CD14-positive monocyte (primary cell): ENCODE results near the gene GPRIN1. TPM values are rescaled to one million over a fixed set of nuclear protein-coding genes. Genes with fewer than 3 reads are reported as not detected.

Experiments used
- DNase-seq, 3 donors: peaks; one replicate each; pipeline ENCODE4 v3.0.0-alpha.2; 2011 to 2022
- H2AFZ ChIP-seq: 2 replicates; pipeline ENCODE4 v1.6.0; 2012; ENCODE audit warnings: mild to moderate bottlenecking, low read depth, low read length, inconsistent platforms; ENCODE audit not compliant: insufficient read depth, poor library complexity, severe bottlenecking
- H3K27ac ChIP-seq, 2 donors: 1 replicate in 1 of 2; 2 replicates in 1 of 2; pipeline ENCODE4 v1.5.1; 2012 to 2013; ENCODE audit warnings: low read length in 2 of 2, control low read depth in 1 of 2, inconsistent platforms in 1 of 2, low read depth in 1 of 2, mild to moderate bottlenecking in 1 of 2
- H3K27me3 ChIP-seq, 2 donors: one replicate each; pipeline versions ENCODE4 v1.6.0 to v1.6.1; 2011 to 2013; ENCODE audit warnings: low read length in 2 of 2; ENCODE audit not compliant: control insufficient read depth in 2 of 2, insufficient read depth in 2 of 2
- H3K36me3 ChIP-seq, 2 donors: replicated peaks in 1 of 2; 1 replicate in 1 of 2; 2 replicates in 1 of 2; pipeline versions ENCODE4 v1.5.1 to v1.6.1; 2012 to 2013; ENCODE audit warnings: low read length in 2 of 2, control low read depth in 1 of 2, inconsistent platforms in 1 of 2, mild to moderate bottlenecking in 1 of 2; ENCODE audit not compliant: insufficient read depth in 2 of 2, control insufficient read depth in 1 of 2
- H3K4me1 ChIP-seq, 2 donors: 1 replicate in 1 of 2; 2 replicates in 1 of 2; pipeline versions ENCODE4 v1.5.1 to v1.6.1; 2012 to 2013; ENCODE audit warnings: low read length in 2 of 2, control low read depth in 1 of 2, inconsistent platforms in 1 of 2, mild to moderate bottlenecking in 1 of 2, moderate library complexity in 1 of 2; ENCODE audit not compliant: insufficient read depth in 2 of 2, control insufficient read depth in 1 of 2
- H3K4me2 ChIP-seq: replicated peaks from 2 replicates; pipeline ENCODE3; 2012; ENCODE audit warnings: low read length, moderate library complexity, mild to moderate bottlenecking; ENCODE audit not compliant: poor library complexity, severe bottlenecking; ENCODE audit errors: extremely low read depth
- H3K4me3 ChIP-seq, 3 experiments: fragments of 200-600 bp in 1 of 3; sonication (generic) in 1 of 3; replicated peaks in 1 of 3; 1 replicate in 2 of 3; 2 replicates in 1 of 3; pipeline ENCODE4 v1.5.1; 2011 to 2013; ENCODE audit warnings: low read length in 3 of 3, mild to moderate bottlenecking in 3 of 3, control low read depth in 2 of 3, low read depth in 2 of 3, inconsistent platforms in 1 of 3, moderate library complexity in 1 of 3
- H3K79me2 ChIP-seq: 2 replicates; pipeline ENCODE4 v1.6.0; 2012; ENCODE audit warnings: mild to moderate bottlenecking, control low read depth, inconsistent platforms, low read length, moderate library complexity; ENCODE audit not compliant: insufficient read depth
- H3K9ac ChIP-seq: 2 replicates; pipeline ENCODE4 v1.6.0; 2017; ENCODE audit warnings: low read length, mild to moderate bottlenecking; ENCODE audit not compliant: insufficient read depth, poor library complexity, severe bottlenecking
- H3K9me3 ChIP-seq, 2 donors: replicated peaks in 1 of 2; 1 replicate in 1 of 2; 2 replicates in 1 of 2; pipeline versions ENCODE4 v1.5.1 to v1.6.1; 2012 to 2013; ENCODE audit warnings: low read length in 2 of 2, control low read depth in 1 of 2; ENCODE audit not compliant: control insufficient read depth in 1 of 2, insufficient read depth in 1 of 2
- H4K20me1 ChIP-seq: 2 replicates; pipeline ENCODE4 v1.6.0; 2012; ENCODE audit warnings: mild to moderate bottlenecking, low read length, control low read depth, moderate library complexity; ENCODE audit not compliant: insufficient read depth
- H3K27ac Mint-ChIP-seq, 7 donors: one replicate each; pipeline ENCODE4 v1.8.0; 2020; ENCODE audit warnings: mild to moderate bottlenecking in 7 of 7, mixed read lengths in 7 of 7, moderate library complexity in 6 of 7, inconsistent platforms in 2 of 7
- H3K27me3 Mint-ChIP-seq, 3 donors: one replicate each; pipeline ENCODE4 v1.8.0; 2021 to 2022; ENCODE audit warnings: low read depth in 3 of 3, mild to moderate bottlenecking in 3 of 3, mixed read lengths in 3 of 3, moderate library complexity in 3 of 3, inconsistent platforms in 1 of 3
- H3K36me3 Mint-ChIP-seq, 2 donors: one replicate each; pipeline ENCODE4 v1.8.0; 2020; ENCODE audit warnings: mixed read lengths in 2 of 2, inconsistent platforms in 1 of 2, mild to moderate bottlenecking in 1 of 2
- H3K4me1 Mint-ChIP-seq: one replicate; pipeline ENCODE4 v1.8.0; 2020; ENCODE audit warnings: mild to moderate bottlenecking, mixed read lengths
- H3K4me3 Mint-ChIP-seq, 2 donors: one replicate each; pipeline ENCODE4 v1.8.0; 2020; ENCODE audit warnings: mild to moderate bottlenecking in 2 of 2, mixed read lengths in 2 of 2, moderate library complexity in 1 of 2
- H3K9me3 Mint-ChIP-seq, 7 donors: one replicate each; pipeline ENCODE4 v1.8.0; 2020 to 2022; ENCODE audit warnings: mixed read lengths in 7 of 7, mild to moderate bottlenecking in 6 of 7, moderate library complexity in 6 of 7, inconsistent platforms in 2 of 7
- WGBS: methylation state at CpG from one replicate; pipeline ENCODE4 v1.1.5; 2013; ENCODE audit warnings: missing lambda C conversion rate; ENCODE audit not compliant: insufficient coverage; 5-methylcytosine and 5-hydroxymethylcytosine counted together
- intact Hi-C, 2 donors: fragments of 100-400 bp; cut with micrococcal nuclease; formaldehyde crosslinking; loops; one replicate each; pipeline versions ENCODE4 v1.15.0 to v1.15.1; 2023
- polyA plus RNA-seq, 3 donors: library from polyadenylated mRNA; depleted of rRNA in 1 of 3; unstranded in 2 of 3; stranded (reverse) in 1 of 3; fragments of 300-500 nt in 2 of 3; fragments of >200 nt in 1 of 3; fragmentation: Illumina TruSeq in 2 of 3; gene quantifications; 1 replicate in 2 of 3; 2 replicates in 1 of 3; pipeline ENCODE4 v1.2.3, GENCODE V29; 2012 to 2021
- TF ChIP-seq, protein P1 (sequence below): fragments of 200-600 bp; IDR thresholded peaks from one replicate; pipeline ENCODE4 v1.8.0; 2022; ENCODE audit warnings: antibody characterized with exemption, mild to moderate bottlenecking

GPRIN1 gene
- polyA plus RNA-seq, 3 donors = 0.05 to 0.30 (median 0.13) TPM

DNA sequence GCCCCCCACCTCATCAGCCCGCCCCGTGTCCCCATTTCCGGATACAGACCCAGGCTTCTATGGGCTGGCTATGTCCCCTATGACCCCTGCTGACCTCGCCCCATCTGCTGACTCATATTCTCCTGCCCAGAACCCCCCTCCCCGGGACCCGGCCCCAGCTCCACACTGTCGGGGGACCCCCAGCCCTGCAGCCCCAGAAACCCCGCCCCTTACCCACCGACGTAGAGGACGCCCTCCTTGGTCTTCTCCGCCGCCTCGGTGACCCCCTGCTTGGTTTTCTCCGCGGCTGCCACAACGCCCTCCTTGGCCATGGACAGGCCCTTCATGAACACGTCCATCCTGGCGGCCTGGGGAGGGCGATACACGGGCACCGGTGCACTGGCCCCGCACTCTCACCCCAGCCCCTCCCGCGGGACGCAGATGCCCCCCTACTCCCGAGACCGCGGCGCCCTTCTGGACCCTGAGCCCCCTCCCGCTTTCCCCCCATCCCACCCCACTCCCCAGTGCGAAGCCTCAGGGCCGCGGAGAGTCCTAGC is 19.4 kb upstream of the GPRIN1 start:
- Histone ChIP-seq H3K9me3 (peaks cover 0 to 9% of the 10 kb centered on the region in 2 donors), H3K4me2 (no peak overlapping the region)

DNA sequence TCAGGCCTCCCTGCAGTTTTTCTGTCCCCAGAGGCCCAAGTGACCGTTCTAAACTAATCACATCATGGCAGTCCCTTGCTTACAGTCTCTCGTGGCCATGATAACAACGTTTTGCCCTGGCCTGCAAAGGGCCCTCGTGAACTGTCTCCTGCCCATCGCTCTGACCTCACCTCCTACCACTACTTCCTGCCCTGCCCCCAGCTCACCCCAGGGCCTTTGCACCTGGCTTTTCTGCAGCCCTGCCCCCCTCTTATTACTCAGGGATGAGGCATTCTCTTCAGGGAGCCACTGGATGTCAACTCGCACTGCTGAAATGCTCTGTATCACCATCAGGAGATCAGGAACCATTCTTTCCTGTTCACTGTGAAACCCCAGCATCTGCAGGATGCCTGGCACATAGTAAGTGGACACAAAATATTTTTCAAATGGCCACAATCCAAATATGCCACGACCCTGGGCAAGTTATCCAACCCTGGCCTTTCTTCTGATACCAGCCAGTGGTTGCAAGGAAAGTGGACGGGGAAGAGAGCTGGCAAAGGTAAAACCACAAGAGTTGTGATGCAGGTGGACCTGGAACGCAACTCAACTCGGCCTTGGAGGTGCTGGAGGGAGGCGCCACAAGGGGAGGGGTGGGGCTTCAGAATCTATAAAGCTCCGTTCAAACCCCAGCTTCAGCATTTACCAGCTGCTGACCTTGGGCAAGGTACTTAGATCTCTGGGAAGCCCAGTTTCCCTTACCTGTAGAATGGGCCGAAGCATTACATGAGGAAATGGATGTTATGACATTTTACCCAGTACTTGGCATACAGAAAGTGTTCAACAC is 18.7 kb upstream of the GPRIN1 start:
- Mint-ChIP-seq H3K27ac (peak overlapping the region in 1 of 7 donors; percentile 55), H3K4me1 (peaks cover 8% of the 10 kb centered on the region), H3K27me3 (peaks cover 62 to 83% (median 74%) of the 10 kb centered on the region in 3 donors), H3K36me3 (peaks cover 0 to 4% of the 10 kb centered on the region in 2 donors), H3K4me3 (peak overlapping the region in 1 of 2 donors; percentile 74), H3K9me3 (peaks cover 0 to 7% (median 4%) of the 10 kb centered on the region in 7 donors)
- Histone ChIP-seq H3K4me2 (no peak overlapping the region), H3K9me3 (peaks cover 0 to 9% of the 10 kb centered on the region in 2 donors), H3K4me3 (no peak overlapping the region), H2AFZ (no peak overlapping the region), H3K79me2 (no peaks in the 10 kb centered on the region), H3K36me3 (no peaks in the 10 kb centered on the region), H3K27ac (no peak overlapping the region), H4K20me1 (no peaks in the 10 kb centered on the region), H3K9ac (no peak overlapping the region), H3K4me1 (peaks cover 0 to 5% of the 10 kb centered on the region in 2 donors), H3K27me3 (peaks cover 36 to 86% of the 10 kb centered on the region in 2 donors)
- WGBS = 80% methylated on average over 6 of the region's 13 CpGs
- TF ChIP-seq, protein P1, sequence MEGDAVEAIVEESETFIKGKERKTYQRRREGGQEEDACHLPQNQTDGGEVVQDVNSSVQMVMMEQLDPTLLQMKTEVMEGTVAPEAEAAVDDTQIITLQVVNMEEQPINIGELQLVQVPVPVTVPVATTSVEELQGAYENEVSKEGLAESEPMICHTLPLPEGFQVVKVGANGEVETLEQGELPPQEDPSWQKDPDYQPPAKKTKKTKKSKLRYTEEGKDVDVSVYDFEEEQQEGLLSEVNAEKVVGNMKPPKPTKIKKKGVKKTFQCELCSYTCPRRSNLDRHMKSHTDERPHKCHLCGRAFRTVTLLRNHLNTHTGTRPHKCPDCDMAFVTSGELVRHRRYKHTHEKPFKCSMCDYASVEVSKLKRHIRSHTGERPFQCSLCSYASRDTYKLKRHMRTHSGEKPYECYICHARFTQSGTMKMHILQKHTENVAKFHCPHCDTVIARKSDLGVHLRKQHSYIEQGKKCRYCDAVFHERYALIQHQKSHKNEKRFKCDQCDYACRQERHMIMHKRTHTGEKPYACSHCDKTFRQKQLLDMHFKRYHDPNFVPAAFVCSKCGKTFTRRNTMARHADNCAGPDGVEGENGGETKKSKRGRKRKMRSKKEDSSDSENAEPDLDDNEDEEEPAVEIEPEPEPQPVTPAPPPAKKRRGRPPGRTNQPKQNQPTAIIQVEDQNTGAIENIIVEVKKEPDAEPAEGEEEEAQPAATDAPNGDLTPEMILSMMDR = no peak
- intact Hi-C loops = no loop called here
- DNase-seq = no peak

More for the DNA sequence above, 19.4 kb upstream of the GPRIN1 start:
- Mint-ChIP-seq H3K9me3 (peaks cover 0 to 7% (median 4%) of the 10 kb centered on the region in 7 donors), H3K4me1 (peaks cover 11% of the 10 kb centered on the region), H3K4me3 (peak overlapping the region in 1 of 2 donors; percentile 74), H3K36me3 (peaks cover 0 to 4% of the 10 kb centered on the region in 2 donors), H3K27me3 (peaks cover 69 to 84% (median 77%) of the 10 kb centered on the region in 3 donors), H3K27ac (no peak overlapping the region)
- 6% methylated on average over 29 of the region's 34 CpGs for WGBS
- Histone ChIP-seq H4K20me1 (no peaks in the 10 kb centered on the region), H3K4me3 (no peak overlapping the region), H3K27me3 (peaks cover 41 to 91% of the 10 kb centered on the region in 2 donors), H2AFZ (no peak overlapping the region), H3K27ac (no peak overlapping the region), H3K9ac (no peak overlapping the region), H3K4me1 (peaks cover 0 to 5% of the 10 kb centered on the region in 2 donors), H3K36me3 (no peaks in the 10 kb centered on the region), H3K79me2 (no peaks in the 10 kb centered on the region)
- TF ChIP-seq, protein P1 = no peak
- DNase-seq = no peak
- intact Hi-C loops = no loop called here
